ENCODE data around the gene FFAR3.

- TF ChIP-seq CREB1 (IDR thresholded peaks at IDR 0.05) = no peak
- TF ChIP-seq CTCF (IDR thresholded peaks at IDR 0.05; ENCODE audit: control extremely low read depth in 1 of 3, insufficient read depth in 1 of 3, low read depth in 1 of 3, low read length in 3 of 3) = no peak
- TF ChIP-seq, protein P1, sequence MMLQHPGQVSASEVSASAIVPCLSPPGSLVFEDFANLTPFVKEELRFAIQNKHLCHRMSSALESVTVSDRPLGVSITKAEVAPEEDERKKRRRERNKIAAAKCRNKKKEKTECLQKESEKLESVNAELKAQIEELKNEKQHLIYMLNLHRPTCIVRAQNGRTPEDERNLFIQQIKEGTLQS (IDR thresholded peaks at IDR 0.05; ENCODE audit: insufficient read depth, low read depth, low read length) = no peak
- no peak for TF ChIP-seq CEBPB (IDR thresholded peaks at IDR 0.05; ENCODE audit: low read depth, low read length)
- TF ChIP-seq EZH2 (IDR thresholded peaks at IDR 0.05; ENCODE audit: low read depth, low read length, severe bottlenecking) = no peak
- TF ChIP-seq HDAC2 (IDR thresholded peaks at IDR 0.05; ENCODE audit: borderline replicate concordance in 1 of 2, low read depth in 2 of 2, low read length in 2 of 2) = no peak
- TF ChIP-seq JUN (IDR thresholded peaks at IDR 0.05; ENCODE audit: low read depth, low read length) = no peak
- TF ChIP-seq SP1 (IDR thresholded peaks at IDR 0.05; ENCODE audit: low read depth, low read length) = no peak
- TF ChIP-seq RAD21 (IDR thresholded peaks at IDR 0.05 in 1 of 2, conservative IDR thresholded peaks at IDR 0.05 in 1 of 2; ENCODE audit: low read depth in 2 of 2, low read length in 2 of 2) = no peak
These were observed 38.1 kb upstream of the FFAR3 start for GRCh38 chr19:35320065-35320713.

All from H1 (cell line).